GM11168 (cell line): ENCODE results near the gene PARN.
"Not testable (repeated sequence)": the region's sequence is repeated elsewhere in the genome, so short reads cannot be mapped to it uniquely, and the experiment has no call there.

Experiments
- in situ Hi-C: fragments of 300-500 bp; cut with MboI; formaldehyde crosslinking; loops from one replicate; pipeline ENCODE4 v1.12.0; 2022; ENCODE audit warnings: low sequenced_read_pairs; ENCODE audit not compliant: unreplicated experiment

Gene PARN

DNA sequence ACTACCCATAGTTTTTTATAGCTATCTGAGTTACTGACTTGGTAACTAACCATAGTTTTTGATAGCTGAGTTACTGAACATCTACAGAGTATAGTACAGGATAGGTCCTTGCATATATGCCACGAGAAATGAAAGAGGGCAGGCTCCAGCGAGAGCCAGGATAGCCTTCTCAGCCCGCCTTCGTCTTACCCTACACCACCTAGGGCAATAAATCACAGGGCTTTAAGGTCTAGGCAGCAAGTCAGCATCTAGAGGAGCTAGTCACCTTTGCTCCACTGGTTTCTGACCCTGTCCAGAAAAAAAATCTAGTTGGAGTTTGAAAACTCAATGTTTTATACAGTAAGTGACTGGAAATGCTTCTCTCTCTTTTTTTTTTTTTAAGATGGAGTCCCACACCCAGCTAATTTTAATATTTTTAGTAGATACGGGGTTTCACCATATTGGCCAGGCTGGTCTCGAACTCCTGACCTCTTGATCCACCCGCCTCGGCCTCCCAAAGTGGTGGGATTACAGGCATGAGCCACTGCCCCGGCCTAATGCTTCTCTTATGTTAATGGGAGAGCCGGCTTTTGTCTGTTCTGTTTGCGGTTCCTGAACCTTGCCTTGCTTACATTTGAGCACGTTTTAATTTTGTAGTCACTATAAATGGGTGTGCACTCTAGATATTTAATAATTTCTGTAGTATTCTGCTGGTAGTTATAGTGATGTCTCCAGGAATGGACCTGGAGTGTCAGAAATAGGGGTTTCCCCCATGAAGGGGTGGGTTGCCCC lies 5.5 kb upstream of the PARN start:
- in situ Hi-C loops, result no loop called here

- in situ Hi-C loops, result no loop called here
Observed at GRCh38 chr16:14634389-14634725, 4.3 kb upstream of the PARN start.

DNA sequence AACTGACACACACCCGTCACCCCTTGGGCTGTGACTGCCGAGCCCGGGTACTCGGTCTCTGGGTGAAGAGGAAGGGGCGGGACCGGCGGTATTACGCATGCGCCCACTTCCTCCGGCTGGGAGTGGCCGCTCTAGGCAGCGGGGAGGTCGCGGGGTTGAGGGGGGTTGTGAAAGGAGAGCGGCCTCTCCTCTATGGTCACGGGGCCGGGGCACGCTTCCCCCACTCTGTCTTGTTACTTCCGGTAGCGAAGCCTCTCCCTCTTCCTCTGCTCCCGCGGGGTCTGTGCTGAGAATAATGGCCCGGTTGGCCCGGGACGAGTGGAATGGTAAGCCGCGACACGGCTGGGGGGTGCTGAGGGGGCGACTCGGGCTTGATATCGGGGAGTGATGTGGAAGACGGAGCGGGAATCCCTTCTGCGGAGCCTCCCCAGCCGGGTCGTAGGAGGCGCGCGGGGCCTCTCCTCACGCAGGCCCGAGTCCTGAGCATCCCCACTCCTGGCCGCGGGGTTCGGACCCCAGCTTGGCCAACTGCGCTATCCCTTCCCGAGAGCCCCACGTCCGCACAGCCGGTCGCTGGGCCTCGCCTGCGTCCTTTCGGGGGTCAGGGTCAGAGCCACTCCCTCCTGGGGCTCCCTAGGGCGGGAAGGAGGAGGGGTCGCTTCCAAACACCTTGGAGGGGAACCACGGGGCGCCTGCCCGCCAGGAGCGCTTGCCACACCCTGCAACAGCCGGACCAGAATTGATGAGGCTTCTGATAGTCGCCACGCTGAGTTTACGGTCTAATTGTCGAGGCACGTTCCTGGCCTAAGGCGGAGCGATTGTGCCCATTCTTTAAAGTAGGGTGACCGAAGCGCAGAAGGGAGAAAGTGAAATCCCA lies 2.9 kb upstream of the PARN start, which contains the start of gene BFAR:
Gene BFAR (plus strand): TSS at position 259 of the 877 bp plus-strand sequence. CDS start 11,396 bp downstream, outside the sequence.
- in situ Hi-C loops, result no loop called here

- in situ Hi-C loops, result not testable (repeated sequence)
Observed at GRCh38 chr16:14630620-14631330, 715 bp upstream of the PARN start.

- in situ Hi-C loops, result no loop called here
Observed at GRCh38 chr16:14629612-14629918, 495 bp downstream of the PARN start.

DNA sequence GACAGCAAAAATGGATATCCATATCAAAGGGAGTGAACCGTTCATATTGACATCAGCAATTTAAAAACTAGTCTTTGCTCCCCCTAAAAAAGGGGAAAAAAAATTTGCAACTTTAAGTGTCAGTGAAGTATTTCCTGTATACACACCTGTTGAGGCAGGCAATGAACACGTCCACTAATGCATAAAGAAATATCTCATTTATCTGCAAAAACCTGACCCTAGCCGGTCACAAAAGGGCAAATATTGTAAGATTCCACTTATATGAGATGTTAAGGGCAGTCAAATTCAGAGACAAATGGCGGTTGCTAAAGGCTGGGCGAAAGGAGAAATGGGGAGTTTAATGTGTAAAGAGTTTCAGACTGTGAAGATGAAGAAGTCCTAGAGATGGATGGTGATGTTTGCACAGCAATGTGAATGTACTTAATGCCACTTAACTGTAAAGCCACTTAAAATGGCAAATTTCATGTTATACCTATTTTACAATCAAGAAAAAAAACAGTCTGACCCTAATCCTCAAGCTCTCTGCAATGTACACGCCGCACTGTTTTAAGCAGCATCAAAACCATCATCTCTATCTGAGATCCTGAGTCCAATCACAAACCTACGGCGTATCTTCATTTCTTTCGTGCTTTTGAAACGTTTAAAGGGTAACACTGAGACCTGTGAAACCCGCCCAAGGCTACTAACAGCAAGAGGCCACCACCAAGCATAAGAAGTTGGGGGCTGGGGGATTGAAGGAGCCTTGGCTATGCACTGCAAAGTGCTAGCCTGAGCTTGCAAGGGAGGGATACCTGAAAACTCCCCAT lies 1.1 kb downstream of the PARN start:
- in situ Hi-C loops, result no loop called here

DNA sequence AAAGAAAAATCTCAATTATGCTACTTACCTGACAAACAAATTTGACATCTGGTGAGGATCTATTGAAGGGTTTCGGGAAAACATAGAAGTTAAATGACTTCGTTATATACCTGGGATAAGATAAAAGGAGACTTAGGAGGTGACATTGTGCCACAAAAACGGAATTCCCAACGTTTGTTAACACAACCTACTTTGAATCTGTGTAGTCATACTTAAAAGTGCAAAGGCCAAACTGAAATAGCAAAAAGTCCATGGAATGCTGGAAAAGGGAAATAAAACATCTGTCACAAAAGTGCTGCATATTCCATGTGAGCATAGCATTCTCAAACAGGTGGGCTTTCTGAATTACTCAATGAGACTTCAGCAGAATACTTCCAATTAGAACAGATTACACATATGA lies 3.0 kb downstream of the PARN start:
- in situ Hi-C loops, result no loop called here

DNA sequence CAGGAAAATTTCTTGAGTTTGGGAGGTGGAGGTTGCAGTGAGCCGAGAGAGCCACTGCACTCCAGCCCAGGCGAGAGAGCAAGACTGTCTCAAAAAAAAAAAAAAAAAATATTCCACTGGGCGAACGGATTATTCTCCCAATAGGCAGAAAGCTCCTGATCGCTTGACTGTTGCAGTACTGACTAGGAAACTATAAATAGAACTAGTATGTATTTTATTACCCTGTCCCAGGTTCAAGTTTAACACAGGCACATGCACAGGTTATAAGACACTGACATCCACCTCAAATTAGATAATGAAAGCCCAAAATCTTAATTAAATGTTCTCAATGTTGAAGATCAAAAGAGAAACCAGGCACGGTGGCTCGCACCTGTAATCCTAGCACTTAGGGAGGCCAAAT lies 11.5 kb downstream of the PARN start:
- in situ Hi-C loops, result no loop called here

DNA sequence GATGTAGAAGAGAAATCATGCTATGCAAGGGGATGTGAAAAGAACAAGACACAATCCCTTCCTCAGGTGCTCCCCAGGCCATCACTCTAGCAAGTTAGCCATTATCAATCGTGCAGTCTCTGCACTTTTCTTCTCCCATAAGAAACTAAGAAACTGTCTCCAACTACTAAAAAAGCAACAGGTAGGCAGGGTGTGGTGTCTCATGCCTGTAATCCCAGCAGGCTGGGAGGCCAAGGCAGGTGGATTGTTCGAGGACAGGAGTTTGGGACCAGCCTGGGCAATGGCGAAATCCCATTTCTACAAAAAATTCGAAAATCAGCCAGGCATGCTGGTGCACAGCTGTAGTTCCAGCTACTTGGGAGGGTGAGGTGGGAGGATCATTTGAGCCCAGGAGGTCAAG lies 13.8 kb downstream of the PARN start:
- in situ Hi-C loops, result no loop called here

GRCh38 chr16:14613991-14614390 lies 16.1 kb downstream of the PARN start:
- in situ Hi-C loops, result no loop called here

DNA sequence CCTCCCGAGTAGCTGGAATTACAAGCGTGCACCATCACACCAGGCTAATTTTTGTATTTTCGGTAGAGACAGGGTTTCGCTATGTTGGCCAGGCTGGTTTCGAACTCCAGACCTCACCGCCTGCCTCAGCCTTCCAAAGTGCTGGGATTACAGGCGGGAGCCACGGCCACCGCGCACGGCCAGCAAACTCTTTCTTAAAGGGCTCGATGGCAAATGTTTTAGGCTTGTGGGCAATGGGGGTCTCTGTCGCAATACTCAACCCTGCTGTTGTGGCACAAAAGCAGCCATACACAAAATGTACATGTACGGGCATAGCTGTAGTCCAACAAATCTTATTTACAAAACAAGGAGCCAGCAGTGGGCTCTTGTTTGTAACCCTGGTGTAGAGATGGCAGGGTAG lies 18.4 kb downstream of the PARN start:
- in situ Hi-C loops, result no loop called here

DNA sequence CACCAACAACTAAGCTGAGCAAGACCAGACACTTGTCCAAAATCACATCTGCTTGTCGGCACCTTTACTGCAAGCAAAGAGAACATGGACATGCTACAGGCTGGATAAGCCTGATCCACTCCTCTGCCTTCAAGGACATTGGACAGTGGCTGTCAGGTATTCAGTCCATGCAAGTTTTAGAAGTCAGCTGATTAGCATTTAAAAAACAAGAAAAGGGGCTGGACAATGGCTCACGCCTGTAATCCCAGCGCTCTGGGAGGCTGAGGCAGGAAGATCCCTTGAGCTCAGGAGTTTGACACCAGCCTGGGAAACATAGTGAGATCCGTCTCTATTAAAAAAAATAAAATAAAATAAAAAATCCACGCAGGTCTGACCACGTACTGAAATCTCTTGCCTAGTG lies 20.3 kb downstream of the PARN start:
- in situ Hi-C loops, result no loop called here

GRCh38 chr16:14608604-14609003 lies 21.5 kb downstream of the PARN start:
- in situ Hi-C loops, result no loop called here

DNA sequence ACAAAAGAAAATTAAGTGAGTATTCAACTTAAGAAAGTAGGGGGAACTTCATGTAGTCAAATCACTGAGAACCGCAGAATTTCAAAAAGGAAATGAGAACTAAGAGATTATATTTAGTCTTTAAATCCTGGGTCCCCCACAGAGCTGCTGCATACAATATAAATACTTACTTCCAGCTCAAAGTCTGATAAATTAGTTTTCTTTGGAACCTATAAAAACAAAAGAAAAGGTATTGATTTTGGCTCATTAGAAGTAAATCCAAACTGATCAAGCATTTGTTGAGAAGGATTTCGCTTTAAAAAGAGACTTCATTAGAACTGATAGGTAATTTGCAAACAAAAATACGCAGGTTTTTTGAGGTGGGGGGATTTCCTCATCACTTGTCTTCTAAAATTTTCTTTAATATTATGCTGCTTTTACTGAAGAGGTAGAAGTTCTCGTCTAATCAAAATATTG lies 21.9 kb downstream of the PARN start:
- in situ Hi-C loops, result no loop called here

DNA sequence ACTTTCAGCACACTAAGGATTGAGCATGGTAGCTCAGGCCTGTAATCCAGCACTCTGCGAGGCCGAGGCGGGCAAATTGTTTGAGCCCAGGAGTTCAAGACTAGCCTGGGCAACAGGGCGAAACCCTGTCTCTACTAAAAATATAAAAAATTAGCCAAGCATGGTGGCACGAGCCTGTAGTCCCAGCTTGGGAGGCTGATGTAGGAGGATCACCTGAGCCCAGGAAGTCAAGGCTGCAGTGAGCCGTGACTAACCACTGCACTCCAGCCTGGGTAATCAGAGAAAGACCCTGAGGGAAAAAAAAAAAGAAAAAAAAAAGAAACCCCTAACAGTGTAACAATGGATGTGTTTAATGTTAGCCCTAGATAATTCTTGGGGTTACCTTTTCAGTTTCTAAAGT lies 24.0 kb downstream of the PARN start:
- in situ Hi-C loops, result no loop called here

- in situ Hi-C loops, result no loop called here
Observed at GRCh38 chr16:14602443-14602963, 27.6 kb downstream of the PARN start.

DNA sequence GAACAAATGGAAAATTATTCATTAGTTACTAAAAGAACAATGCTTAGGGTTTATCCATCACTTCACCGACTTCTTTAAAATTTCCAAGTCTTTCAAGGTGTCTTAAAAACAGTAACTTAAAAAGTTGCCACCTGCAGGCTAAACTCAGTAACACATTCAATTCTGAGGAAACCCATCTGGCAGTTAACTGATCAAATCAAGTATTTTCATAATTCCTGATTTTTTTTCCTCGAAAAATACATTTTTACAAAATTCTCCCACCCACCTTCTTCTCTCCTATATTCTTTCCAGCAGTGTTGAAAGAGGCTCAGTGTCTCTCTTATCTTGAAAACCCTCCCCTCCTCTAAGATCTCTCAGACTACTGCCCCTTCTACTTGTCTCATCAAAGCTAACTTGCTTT lies 29.9 kb downstream of the PARN start:
- in situ Hi-C loops, result no loop called here

GRCh38 chr16:14586637-14587305 lies 43.3 kb downstream of the PARN start:
- in situ Hi-C loops, result no loop called here

DNA sequence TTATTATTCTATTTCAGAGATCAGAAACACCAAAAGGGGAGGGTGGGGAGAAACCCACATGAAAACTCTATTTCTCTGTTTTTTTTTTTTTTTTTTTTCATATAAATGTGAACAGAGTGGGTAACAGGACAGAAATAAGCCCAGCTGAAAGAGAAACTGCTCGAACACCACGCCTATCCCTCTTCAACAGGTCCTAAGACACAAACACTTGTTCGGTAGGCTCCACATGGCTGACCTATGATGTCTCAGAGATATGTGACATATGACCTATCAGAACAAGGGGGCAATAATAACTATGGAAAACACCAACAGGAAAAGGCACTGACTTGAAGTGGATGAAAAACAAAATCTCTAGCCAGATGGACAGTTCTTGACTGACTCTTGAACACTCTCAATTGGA lies 44.8 kb downstream of the PARN start:
- in situ Hi-C loops, result no loop called here
